K562 (cell line): Measurements from ENCODE around the gene MON1A. TPM values are rescaled to one million over a fixed set of nuclear protein-coding genes. Genes with fewer than 3 reads are reported as not detected.

Experiments used
- ATAC-seq: fragments of 200-7000 bp; cut with Tn5 transposase; 3 replicates; pipeline ENCODE4 v1.9.1; 2020; ENCODE audit warnings: moderate library complexity
- BruUV-seq: library from RNA; stranded (reverse); fragments of 400-500 nt; replicated peaks from 2 replicates; lab custom pipeline; 2021; lab: Mats Ljungman, UMichigan
- CTCF ChIA-PET: fragments of 300-600 bp; formaldehyde crosslinking; extraction: SDS; loops from one replicate; lab custom pipeline; 2021; ENCODE audit warnings: low intra/inter-chr PET ratio; lab: Yijun Ruan, JAX
- POLR2A ChIA-PET: fragments of 300-600, 350-650 bp; sonication (Branson Sonifier 250); formaldehyde crosslinking; extraction: SDS; loops from one replicate; lab custom pipeline; 2021; ENCODE audit warnings: antibody characterized with exemption, inconsistent platforms; lab: Yijun Ruan, JAX
- DNase-seq, 4 experiments: peaks; one replicate each; pipeline versions ENCODE4 v3.0.0 to v3.0.0-alpha.2; 2011 to 2018; ENCODE audit warnings: low spot score in 3 of 4, mixed read lengths in 3 of 4; ENCODE audit errors: extremely low read depth in 1 of 4
- FAIRE-seq: peaks from 2 replicates; lab custom pipeline; 2011; peaks lifted over from hg19 to GRCh38; lab: Jason Lieb, UNC
- H2AFZ ChIP-seq: 2 replicates; pipeline ENCODE4 v1.6.0; 2011; ENCODE audit warnings: low read depth, low read length, control low read depth, inconsistent platforms
- H3K27ac ChIP-seq: fragments of 200-600 bp; 3 replicates; pipeline ENCODE4 v1.8.0; 2011; ENCODE audit warnings: low read depth, mild to moderate bottlenecking, control low read depth, inconsistent platforms, low read length, moderate library complexity, mixed read lengths; ENCODE audit errors: extremely low read depth
- H3K27me3 ChIP-seq, 2 experiments: fragments of 300-600 bp in 1 of 2; 2 replicates in 1 of 2; 3 replicates in 1 of 2; pipeline versions ENCODE4 v1.6.0 to v1.8.0; 2011; ENCODE audit warnings: inconsistent platforms in 2 of 2, low read length in 2 of 2, mild to moderate bottlenecking in 1 of 2, mixed read lengths in 1 of 2, moderate library complexity in 1 of 2; ENCODE audit not compliant: control insufficient read depth in 2 of 2, insufficient read depth in 2 of 2
- H3K36me3 ChIP-seq: fragments of 300-600 bp; 3 replicates; pipeline ENCODE4 v1.8.0; 2011; ENCODE audit warnings: mild to moderate bottlenecking, low read length, inconsistent platforms; ENCODE audit not compliant: control insufficient read depth, insufficient read depth
- H3K4me1 ChIP-seq, 2 experiments: fragments of 200-600 bp in 1 of 2; replicated peaks in 1 of 2; 2 replicates in 1 of 2; 3 replicates in 1 of 2; pipeline versions ENCODE4 v1.5.1 to v1.8.0; 2011; ENCODE audit warnings: inconsistent platforms in 2 of 2, low read length in 2 of 2, mild to moderate bottlenecking in 1 of 2, mixed read lengths in 1 of 2, moderate library complexity in 1 of 2; ENCODE audit not compliant: control insufficient read depth in 2 of 2, insufficient read depth in 2 of 2
- H3K4me2 ChIP-seq: 2 replicates; pipeline ENCODE4 v1.6.1; 2011; ENCODE audit warnings: low read length, control low read depth, inconsistent platforms, mixed read lengths; ENCODE audit not compliant: insufficient read depth
- H3K4me3 ChIP-seq: fragments of 200-600 bp; sonication (generic), shearing (Covaris generic); 2 replicates; pipeline ENCODE4 v1.5.1; 2016; ENCODE audit warnings: control low read depth, inconsistent platforms
- H3K79me2 ChIP-seq: fragments of 200-600 bp; 3 replicates; pipeline ENCODE4 v1.8.0; 2011; ENCODE audit warnings: low read length, inconsistent platforms; ENCODE audit not compliant: control insufficient read depth, insufficient read depth
- H3K9ac ChIP-seq, 2 experiments: 2 replicates each; pipeline versions ENCODE4 v1.6.0 to v1.6.1; 2011; ENCODE audit warnings: low read depth in 2 of 2, low read length in 2 of 2, control low read depth in 1 of 2, inconsistent platforms in 1 of 2, mild to moderate bottlenecking in 1 of 2, mixed read lengths in 1 of 2; ENCODE audit not compliant: insufficient read depth in 1 of 2
- H3K9me1 ChIP-seq: one replicate; pipeline ENCODE4 v1.6.0; 2011; ENCODE audit warnings: inconsistent platforms, mild to moderate bottlenecking, low read length, moderate library complexity; ENCODE audit not compliant: control insufficient read depth, insufficient read depth
- H3K9me3 ChIP-seq: replicated peaks from 2 replicates; pipeline ENCODE4 v1.5.1; 2011; ENCODE audit warnings: low read depth, low read length, inconsistent platforms; ENCODE audit not compliant: control insufficient read depth, insufficient read depth
- H4K20me1 ChIP-seq: replicated peaks from 2 replicates; pipeline ENCODE4 v1.6.1; 2011; ENCODE audit warnings: low read length, inconsistent platforms, mixed read lengths; ENCODE audit not compliant: control insufficient read depth, insufficient read depth
- CBX5 ChIP-seq: IDR thresholded peaks from 2 replicates; pipeline ENCODE4 v1.6.1; 2014; ENCODE audit warnings: low read depth, borderline replicate concordance
- KDM5B ChIP-seq: fragments of 200-600 bp; sonication (generic); IDR thresholded peaks from 2 replicates; pipeline ENCODE4 v1.6.1; 2012; ENCODE audit warnings: low read depth, mild to moderate bottlenecking, moderate library complexity, low read length, control low read depth, inconsistent platforms; ENCODE audit not compliant: insufficient replicate concordance
- RFX1 ChIP-seq: fragments of 450-650 bp; IDR thresholded peaks from 2 replicates; pipeline ENCODE4 v1.6.1; 2016; ENCODE audit warnings: mild to moderate bottlenecking, moderate library complexity
- ZBTB7A ChIP-seq: IDR thresholded peaks from 2 replicates; pipeline ENCODE4 v1.6.1; 2011; ENCODE audit warnings: low read depth, mild to moderate bottlenecking, low read length, moderate library complexity, borderline replicate concordance; ENCODE audit not compliant: control insufficient read depth
- ZNF668 ChIP-seq: fragments of 250-450 bp; sonication (Bioruptor Pico); IDR thresholded peaks from 2 replicates; pipeline ENCODE4 v1.8.0; 2022; ENCODE audit warnings: mild to moderate bottlenecking, inconsistent platforms
- WGBS: fragments of 100-300 bp; shearing (Covaris generic); methylation state at CpG from one replicate; pipeline ENCODE4 v1.1.6; 2016; ENCODE audit warnings: low coverage, mixed read lengths; ENCODE audit not compliant: insufficient coverage; ENCODE audit errors: missing lambda C conversion rate; 5-methylcytosine and 5-hydroxymethylcytosine counted together
- in situ Hi-C: fragments of 300-500 bp; cut with MboI; formaldehyde crosslinking; loops from 4 replicates; pipeline ENCODE4 v1.15.0; 2018; ENCODE audit warnings: inconsistent platforms, mixed read lengths
- intact Hi-C: fragments of 100-400 bp; cut with micrococcal nuclease; formaldehyde crosslinking; loops from 2 replicates; pipeline ENCODE4 v1.14.2; 2022
- polyA plus RNA-seq, 8 experiments: library from polyadenylated mRNA; depleted of rRNA in 4 of 8; stranded (reverse) in 5 of 8; unstranded in 3 of 8; fragments of >200 nt; fragmentation: Nextera tagmentation in 2 of 8; fragmentation: Illumina TruSeq in 1 of 8; extraction: Ambion mirVana in 2 of 8; extraction: Trizol in 1 of 8; gene quantifications; 2 replicates each; pipeline versions ENCODE4 v1.2.1 to v1.2.3, GENCODE V29; 2011 to 2014; ENCODE audit warnings: inconsistent platforms in 1 of 8, missing spikeins in 1 of 8
- total RNA-seq, 7 experiments: library from RNA; depleted of rRNA in 6 of 7; stranded (reverse); fragments of >200 nt in 6 of 7; fragmentation: Illumina TruSeq in 2 of 7; extraction: Trizol in 2 of 7; gene quantifications; 2 replicates each; pipeline versions ENCODE4 v1.2.1 to v1.2.3, GENCODE V29; 2011 to 2021; ENCODE audit warnings: low replicate concordance in 1 of 7

The MON1A gene
- total and polyA plus RNA-seq, 9 of the 15 experiments (the other 6 are each of a cell fraction or from before 2014, with no cell fraction given) = 1.1 to 13.8 (median 6.8) TPM

DNA sequence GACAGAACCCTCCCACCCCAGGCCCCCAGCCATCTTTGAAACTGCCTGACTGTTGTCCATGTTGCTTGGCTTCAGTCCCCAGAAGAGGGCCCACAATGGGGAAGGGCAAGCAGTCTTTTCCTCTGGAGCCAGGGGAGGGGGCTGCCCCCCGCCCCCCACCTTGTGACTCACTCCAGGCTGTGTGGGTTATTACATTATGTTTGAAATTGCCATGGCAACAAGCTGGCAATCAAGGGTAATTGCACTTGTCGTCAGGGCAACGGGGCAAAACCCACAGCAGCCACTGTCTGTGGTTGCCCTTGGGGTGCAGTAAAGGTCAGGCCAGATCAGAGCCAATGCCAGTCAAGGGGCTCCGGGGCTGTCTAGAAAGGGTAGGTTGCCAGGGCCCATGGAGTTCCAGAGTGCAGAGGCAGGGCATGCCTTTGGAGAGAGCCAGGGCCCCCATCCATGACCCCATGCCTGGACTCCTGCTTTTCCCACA lies 56.8 kb downstream of the MON1A start:
- Histone ChIP-seq H2AFZ (no peak overlapping the region), H3K4me1 (peaks cover 0 to 22% of the 10 kb centered on the region in 2 experiments; a peak in 2 of 5 replicates), H3K4me2 (no peak overlapping the region), H3K36me3 (no peaks in the 10 kb centered on the region), H4K20me1 (peaks cover 5% of the 10 kb centered on the region; the same call in 1 of the 2 replicates), H3K9me1 (no peaks in the 10 kb centered on the region), H3K4me3 (no peak overlapping the region), H3K27me3 (peaks cover 0 to 15% of the 10 kb centered on the region in 2 experiments; a peak in 2 of 5 replicates), H3K79me2 (no peaks in the 10 kb centered on the region), H3K9me3 (no peaks in the 10 kb centered on the region), H3K9ac (no peak overlapping the region), H3K27ac (no peak overlapping the region)
- CTCF ChIA-PET = no interaction called here
- intact Hi-C loops (no loop called here), in situ Hi-C loops (no loop called here)
- no peak for TF ChIP-seq KDM5B
- no peak for TF ChIP-seq ZNF668
- peak; percentile 54; the same call in 1 of the 2 replicates for TF ChIP-seq ZBTB7A
- peak; percentile 66 for TF ChIP-seq RFX1
- TF ChIP-seq CBX5 = no peak
- ATAC-seq (no peak), DNase-seq (no peak), FAIRE-seq (no peak)
- BruUV-seq = no TSS peak
- POLR2A ChIA-PET = interaction anchor here (0.6 to 1.8 kb wide), 4 partner anchors 9 to 75 kb away, joined by 3 to 9 read pairs (median 4); no protein-coding TSS in a partner anchor
- WGBS = 0% methylated on average over 2 of the region's 4 CpGs
